Endothelial cell of hepatic sinusoid (primary cell): ENCODE results near the gene P2RX6.
"Not testable (repeated sequence)": the region's sequence is repeated elsewhere in the genome, so short reads cannot be mapped to it uniquely, and the experiment has no call there.

Source experiments
- in situ Hi-C: cut with HindIII; loops from 2 replicates; pipeline ENCODE4 v1.10.0; 2017; ENCODE audit warnings: low sequenced_read_pairs

P2RX6 gene

GRCh38 chr22:21030621-21031544 is 15.9 kb downstream of the P2RX6 start:
- in situ Hi-C loops: no loop called here

GRCh38 chr22:21031545-21032036 is 16.6 kb downstream of the P2RX6 start:
- in situ Hi-C loops: no loop called here

GRCh38 chr22:21032037-21032867 is 17.3 kb downstream of the P2RX6 start, which contains the start of gene SLC7A4:
SLC7A4 (minus strand) TSS chr22:21032561; CDS start chr22:21031812, 749 bp downstream.
- in situ Hi-C loops: no loop called here

DNA sequence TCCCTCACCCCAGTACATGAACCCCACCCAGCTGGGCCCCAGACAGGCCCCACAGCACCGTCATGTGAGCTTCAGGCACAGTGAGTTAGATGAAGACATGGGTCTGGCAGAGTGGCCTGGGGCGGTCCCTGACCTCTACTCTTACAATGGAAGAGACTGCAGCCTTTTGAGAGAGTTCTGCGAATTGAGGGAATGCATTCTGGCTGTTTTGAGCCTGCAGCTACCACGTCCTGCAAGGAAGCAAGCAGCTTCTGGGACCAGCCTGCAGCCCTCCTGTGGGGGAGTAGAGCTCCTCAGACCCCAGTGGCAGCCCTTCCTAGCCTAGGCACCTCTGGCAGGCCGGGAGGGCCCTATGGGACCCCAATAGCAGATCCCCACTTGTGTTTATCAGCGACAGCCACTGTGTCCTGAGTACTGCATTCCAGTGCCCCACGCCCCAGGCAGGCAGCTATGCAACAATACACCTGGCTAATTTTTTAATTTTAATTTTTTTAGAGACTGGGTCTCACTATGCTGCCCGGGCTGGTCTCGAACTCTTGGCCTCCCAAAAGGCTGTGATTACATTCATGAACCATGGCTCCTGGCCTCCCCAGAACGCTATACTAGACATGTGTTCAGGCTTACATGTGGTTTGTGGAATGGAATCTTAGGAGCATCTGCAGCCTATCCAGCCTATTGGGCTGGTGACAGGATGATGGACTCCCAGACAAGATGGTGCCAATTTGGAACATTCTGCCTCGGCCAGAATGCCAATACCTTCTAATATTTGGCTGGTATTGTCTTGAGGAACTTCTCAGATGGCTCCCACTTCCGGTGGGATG is 18.1 kb downstream of the P2RX6 start:
- in situ Hi-C loops: no loop called here

DNA sequence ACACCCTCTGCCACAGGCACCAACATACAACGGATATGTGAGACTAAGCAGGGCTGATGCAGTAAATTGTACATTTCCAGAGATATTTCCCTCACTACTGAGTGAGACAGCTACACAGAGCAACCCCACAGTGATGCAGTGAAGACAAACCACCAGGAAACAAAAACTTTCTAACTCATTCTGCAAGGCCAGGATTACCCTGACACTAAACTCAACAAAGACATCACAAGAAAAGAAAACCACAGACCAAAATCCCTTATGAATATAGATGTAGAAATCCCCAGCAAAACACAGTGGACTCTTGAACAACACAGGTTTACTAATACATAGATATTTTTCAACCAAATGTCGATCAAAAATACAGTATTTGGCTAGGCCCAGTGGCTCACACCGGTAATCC is 18.9 kb downstream of the P2RX6 start:
- in situ Hi-C loops: no loop called here

GRCh38 chr22:21034989-21035388 is 20.0 kb downstream of the P2RX6 start:
- in situ Hi-C loops: no loop called here

DNA sequence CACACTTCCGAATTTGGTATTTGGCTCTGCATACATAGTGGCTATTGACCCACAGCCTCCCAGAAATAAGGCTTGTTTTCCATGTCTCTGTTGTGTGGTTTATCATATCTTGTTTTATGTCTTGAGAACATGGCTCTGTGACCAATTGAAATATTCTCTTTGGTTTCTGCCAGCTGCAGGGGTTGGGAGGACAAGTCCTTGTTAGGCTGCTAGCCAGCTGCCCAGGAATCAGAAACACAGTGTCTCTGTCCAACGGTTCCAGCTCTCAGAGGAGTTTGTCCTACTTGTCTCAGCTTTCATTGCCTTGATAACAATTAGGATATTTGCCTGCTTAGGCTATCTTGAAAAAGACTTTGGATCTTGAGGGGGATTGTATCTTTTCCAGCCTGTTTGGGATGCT is 23.4 kb downstream of the P2RX6 start:
- in situ Hi-C loops: no loop called here

- in situ Hi-C loops: not testable (repeated sequence)
These were observed 24.2 kb downstream of the P2RX6 start for GRCh38 chr22:21039158-21039557.

DNA sequence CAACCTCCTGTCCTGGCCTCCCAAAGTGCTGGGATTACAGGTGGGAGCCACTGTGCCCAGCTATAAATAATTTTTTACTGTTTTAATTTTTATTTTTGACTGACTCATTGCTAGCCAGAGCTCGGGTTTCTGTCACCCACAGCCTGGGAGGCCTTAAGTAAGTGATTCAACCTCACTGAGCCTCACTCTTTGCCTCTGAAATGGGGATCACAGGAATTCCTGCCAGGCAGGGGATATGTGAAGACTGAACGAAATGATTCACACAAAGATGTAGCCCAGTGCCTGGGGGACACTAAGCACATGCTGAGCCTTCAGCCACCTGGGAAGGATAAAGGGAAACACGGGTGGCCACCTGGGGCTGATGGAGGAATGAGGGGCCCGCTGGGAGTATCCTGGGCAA is 27.0 kb downstream of the P2RX6 start:
- in situ Hi-C loops: no loop called here

DNA sequence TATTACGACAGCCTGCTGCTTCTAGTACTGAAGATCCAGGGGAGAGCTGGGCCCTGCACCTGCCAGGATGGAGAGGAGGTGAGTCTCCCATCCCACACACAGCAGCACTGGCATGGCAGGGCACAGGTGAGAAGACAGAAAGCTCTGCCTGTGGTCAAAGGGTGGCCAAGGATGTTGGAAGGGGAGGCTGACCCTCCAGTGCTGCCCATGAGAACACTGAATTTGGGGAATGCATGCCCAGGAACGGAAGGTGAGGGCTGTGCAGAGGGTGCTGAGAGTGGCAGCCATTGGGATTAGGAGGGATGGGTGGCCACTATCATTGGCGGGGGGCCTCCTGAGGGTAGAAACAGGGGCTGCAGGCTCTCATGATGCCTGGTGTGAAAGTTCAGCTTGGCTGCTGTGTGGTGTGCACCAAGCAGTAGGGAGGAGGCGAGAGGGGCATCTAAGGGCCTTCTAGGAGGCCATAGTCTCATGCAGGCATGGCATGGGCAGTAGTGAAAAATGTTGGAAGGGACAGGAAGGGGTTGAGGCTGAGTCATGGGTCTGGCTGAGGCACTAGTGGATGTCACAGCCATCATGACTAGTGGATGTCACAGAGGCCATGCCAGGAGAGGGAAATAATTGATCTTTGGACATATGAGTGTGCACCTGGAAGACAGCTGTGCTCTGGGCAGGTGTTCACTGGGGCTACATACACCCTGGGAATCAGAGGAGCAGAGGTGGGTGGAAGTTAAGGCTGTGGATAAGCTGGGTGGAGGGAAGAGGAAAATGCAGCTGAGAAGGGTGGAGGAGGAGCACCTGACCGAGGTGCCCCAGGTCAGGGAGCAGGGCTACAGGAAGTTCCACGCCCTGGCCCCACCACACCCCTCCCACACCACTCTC is 28.3 kb downstream of the P2RX6 start:
- in situ Hi-C loops: no loop called here

DNA sequence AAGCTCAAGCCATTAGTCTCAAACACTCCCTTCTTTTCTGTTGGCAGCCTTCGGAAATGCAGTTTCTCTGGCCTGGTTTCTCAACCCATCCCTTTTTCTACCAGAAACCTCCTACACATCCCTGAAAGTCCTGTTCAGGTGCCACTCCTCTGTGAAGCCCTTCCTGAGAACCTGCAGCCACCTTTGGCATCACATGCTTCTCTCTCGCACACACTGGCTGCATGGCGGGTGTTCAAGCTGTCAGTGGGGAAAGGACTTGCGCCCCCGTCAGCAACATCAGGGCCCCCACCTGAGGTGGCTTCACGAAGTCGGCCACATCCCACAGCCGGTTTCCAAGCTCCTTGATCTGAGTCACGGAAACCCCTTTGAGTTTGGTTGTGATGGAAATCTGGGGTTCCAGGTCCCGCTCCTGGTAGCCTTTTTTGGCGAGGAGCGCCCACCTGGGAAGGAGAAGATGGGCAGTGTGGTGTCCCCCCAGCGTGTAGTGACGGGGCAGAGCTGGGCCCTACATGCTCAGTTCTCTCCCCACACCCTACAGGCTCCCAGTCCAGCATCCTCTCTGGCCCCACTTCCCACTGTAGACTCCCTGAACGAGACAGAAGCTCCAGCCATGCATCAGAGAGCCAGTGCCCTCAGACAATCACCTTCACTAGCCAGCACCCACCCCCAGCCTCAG is 29.0 kb downstream of the P2RX6 start:
- in situ Hi-C loops: no loop called here

DNA sequence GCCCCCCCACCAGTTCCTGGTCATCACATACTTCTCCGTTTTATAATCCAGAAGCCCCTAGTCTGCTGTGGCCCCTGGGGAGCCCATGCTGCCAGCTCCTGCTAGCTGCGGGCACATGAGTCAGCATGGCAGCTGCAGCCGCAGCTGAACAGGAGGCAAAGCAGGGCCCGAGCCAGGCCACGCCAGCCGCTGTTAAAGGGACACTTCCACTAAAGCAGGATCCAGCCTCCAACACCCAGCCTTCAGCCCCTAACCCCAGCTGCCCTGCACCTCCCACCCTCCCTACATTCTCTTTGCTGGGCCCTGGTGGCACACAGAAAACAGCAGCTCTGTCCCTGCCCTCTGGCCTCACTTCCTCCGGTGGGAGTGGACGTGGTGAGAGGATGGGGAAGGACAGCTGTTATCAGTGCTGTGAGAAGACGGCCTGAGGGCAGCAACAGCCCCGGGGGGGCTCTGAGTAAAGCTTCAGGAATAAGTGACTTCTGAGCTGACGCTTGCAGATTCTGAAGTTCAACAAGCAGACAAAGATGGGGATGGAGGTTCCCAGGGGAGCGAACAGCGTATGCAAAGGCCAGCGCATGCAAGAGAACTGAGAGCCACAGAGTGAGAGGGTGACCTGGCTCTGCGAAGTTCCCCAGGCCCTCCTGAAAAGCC is 30.1 kb downstream of the P2RX6 start:
- in situ Hi-C loops: no loop called here

DNA sequence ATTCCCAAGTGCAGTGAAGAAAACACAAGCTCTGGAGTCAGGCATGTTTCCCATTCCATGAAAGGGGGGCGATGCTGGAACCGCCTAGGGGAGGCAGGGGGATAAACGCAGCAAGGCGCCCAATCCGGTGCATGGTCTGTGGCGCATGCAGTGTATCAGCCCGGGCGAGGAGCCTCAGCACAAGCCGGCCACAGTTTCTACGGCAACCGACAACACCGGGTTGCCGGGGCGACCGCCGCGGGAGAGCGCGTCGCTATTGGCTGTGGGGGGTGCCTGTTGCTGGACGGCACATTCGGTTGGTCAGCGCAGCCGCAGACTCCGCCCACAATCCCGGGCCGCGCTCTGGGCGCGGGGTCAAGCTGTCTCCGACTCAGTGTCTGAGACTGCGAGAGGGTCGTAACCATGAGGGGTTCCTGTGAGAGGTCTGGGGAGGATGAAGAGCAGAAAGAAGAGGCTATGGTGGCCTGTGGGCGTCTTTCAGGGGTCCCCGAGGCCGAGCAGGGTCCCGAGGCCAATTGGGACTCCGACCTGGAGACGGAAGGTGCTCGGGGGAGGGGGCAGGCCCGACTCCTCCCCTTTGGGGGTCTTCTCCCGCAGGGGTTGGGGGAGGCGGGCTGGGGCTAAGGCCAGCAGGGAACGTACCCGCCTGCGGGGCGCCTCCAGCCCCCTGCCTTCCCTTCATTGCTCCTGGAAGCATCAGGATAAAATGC is 30.8 kb downstream of the P2RX6 start, which contains the start of gene LRRC74B:
Gene LRRC74B, plus strand, starts transcription at position 362 of the 710 bp plus-strand sequence. Its CDS starts 41 bp downstream, at position 403.
- in situ Hi-C loops: no loop called here

- in situ Hi-C loops: no loop called here
These were observed 32.2 kb downstream of the P2RX6 start for GRCh38 chr22:21047035-21047661.

DNA sequence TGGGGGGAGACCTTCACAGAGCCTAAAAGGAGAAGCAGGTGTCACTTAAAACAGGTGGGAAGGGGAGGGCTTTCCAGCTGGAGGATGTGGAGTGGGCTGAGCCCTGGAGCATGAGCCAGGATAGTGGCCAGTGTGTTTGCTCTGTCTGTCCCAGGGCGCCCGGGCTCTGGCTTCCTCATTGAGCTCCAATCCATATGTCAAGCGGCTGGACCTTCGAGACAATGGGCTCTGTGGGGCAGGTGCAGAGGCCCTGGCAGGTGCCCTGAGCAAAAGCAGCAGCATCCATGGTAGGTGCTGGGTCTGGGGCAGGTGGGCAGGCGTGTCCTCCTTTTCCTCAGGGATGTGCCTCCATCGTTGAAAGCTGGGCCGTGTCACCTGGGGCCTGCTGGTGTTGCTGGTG is 32.8 kb downstream of the P2RX6 start:
- in situ Hi-C loops: no loop called here

DNA sequence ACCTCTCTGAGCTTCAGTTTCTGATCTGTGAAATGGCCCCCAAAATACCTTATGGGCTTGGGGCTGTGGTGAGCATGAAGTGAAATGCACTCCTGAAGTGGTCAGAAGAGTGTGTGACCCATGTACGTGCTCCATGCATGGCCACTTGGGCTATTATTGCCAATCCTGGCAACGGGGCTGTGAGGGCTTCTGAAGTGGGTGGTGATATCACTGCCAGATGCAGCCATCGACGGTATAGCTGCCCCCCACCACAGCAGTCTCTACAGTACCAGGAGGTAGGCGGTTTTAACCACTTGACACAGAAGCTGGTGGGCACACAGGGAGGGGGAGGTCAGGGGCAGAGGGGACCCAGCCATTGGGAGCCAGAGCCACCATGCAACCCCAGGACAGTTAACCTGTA is 33.5 kb downstream of the P2RX6 start:
- in situ Hi-C loops: not testable (repeated sequence)

DNA sequence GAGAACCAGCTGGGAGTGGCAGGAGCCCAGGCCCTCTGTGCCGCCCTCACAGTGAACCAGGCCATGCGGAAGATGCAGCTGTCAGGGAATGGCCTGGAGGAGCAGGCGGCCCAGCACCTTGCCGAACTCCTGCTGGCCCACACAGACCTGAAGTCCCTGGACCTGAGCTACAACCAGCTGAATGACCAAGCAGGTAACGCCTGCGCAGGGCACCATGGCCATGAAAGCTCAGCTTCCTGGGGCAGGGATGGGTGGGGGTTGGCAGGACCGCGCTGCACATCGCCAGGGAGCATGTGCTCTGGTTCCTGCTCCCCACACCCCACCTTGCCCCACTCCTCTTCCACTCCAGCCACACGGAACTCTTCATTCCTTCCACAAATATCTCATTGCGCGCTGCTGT is 34.0 kb downstream of the P2RX6 start:
- in situ Hi-C loops: not testable (repeated sequence)
